Progenitor cell of endocrine pancreas (in vitro differentiated cells): ENCODE results near the gene PHACTR4. TPM values are rescaled to one million over a fixed set of nuclear protein-coding genes. Genes with fewer than 3 reads are reported as not detected.
A peak's percentile ranks its signal among the peaks of the same experiment; 100 is the strongest.
"Not testable (repeated sequence)": the region's sequence is repeated elsewhere in the genome, so short reads cannot be mapped to it uniquely, and the experiment has no call there.

Experiments used
- DNase-seq: peaks from one replicate; pipeline ENCODE4 v3.0.0; 2021; ENCODE audit warnings: low spot score; ENCODE audit not compliant: unreplicated experiment
- H3K27ac Mint-ChIP-seq: 2 replicates; pipeline ENCODE4 v1.8.0; 2021; ENCODE audit warnings: mild to moderate bottlenecking, moderate library complexity, mixed read lengths
- H3K27me3 Mint-ChIP-seq: 2 replicates; pipeline ENCODE4 v1.8.0; 2021; ENCODE audit warnings: mixed read lengths
- H3K36me3 Mint-ChIP-seq: 2 replicates; pipeline ENCODE4 v1.8.0; 2022; ENCODE audit warnings: mixed read lengths; ENCODE audit not compliant: insufficient read depth
- H3K4me1 Mint-ChIP-seq: 2 replicates; pipeline ENCODE4 v1.8.0; 2021; ENCODE audit warnings: low read depth, mixed read lengths
- H3K4me3 Mint-ChIP-seq: 2 replicates; pipeline ENCODE4 v1.8.0; 2021; ENCODE audit warnings: low read depth, mild to moderate bottlenecking, moderate library complexity, mixed read lengths
- H3K9me3 Mint-ChIP-seq: 2 replicates; pipeline ENCODE4 v1.8.0; 2021; ENCODE audit warnings: low read depth, mixed read lengths
- CTCF ChIP-seq: fragments of 200-600 bp; sonication (generic); IDR thresholded peaks from one replicate; pipeline ENCODE4 v1.5.0; 2021; ENCODE audit warnings: antibody characterized with exemption, mild to moderate bottlenecking; ENCODE audit not compliant: unreplicated experiment
- total RNA-seq: library from RNA; stranded (reverse); gene quantifications from 2 replicates; pipeline ENCODE4 v1.2.1, GENCODE V29; 2021

PHACTR4 gene
- total RNA-seq, 1 donor from 2014 or later = 80.6 TPM

GRCh38 chr1:28516518-28516956 lies 147.0 kb downstream of the PHACTR4 start:
- Mint-ChIP-seq H3K4me1 (peaks cover 21% of the 10 kb centered on the region), H3K27ac (no peak overlapping the region), H3K36me3 (peaks cover 13% of the 10 kb centered on the region), H3K9me3 (no peaks in the 10 kb centered on the region), H3K4me3 (no peak overlapping the region), H3K27me3 (no peaks in the 10 kb centered on the region)
- DNase-seq = no peak
- no peak for TF ChIP-seq CTCF

GRCh38 chr1:28517649-28517999 lies 148.1 kb downstream of the PHACTR4 start:
- DNase-seq = no peak
- H3K4me3 Mint-ChIP-seq = peak overlapping the region; percentile 79

GRCh38 chr1:28518000-28518744 lies 148.6 kb downstream of the PHACTR4 start:
- TF ChIP-seq CTCF = peak; percentile 98
- Mint-ChIP-seq H3K27ac (peak overlapping the region; percentile 96), H3K4me1 (peaks cover 27% of the 10 kb centered on the region), H3K36me3 (peaks cover 10% of the 10 kb centered on the region), H3K9me3 (no peaks in the 10 kb centered on the region), H3K4me3 (peak overlapping the region; percentile 90), H3K27me3 (no peaks in the 10 kb centered on the region)
- peak; percentile 91 for DNase-seq

More at GRCh38 chr1:28517649-28517999, 148.1 kb downstream of the PHACTR4 start:
- TF ChIP-seq CTCF = no peak
- Mint-ChIP-seq H3K9me3 (no peaks in the 10 kb centered on the region), H3K4me1 (peaks cover 26% of the 10 kb centered on the region), H3K27ac (peak overlapping the region; percentile 84), H3K36me3 (peaks cover 9% of the 10 kb centered on the region), H3K27me3 (no peaks in the 10 kb centered on the region)

GRCh38 chr1:28518745-28519341 lies 149.3 kb downstream of the PHACTR4 start:
- peak overlapping the region; percentile 90 for H3K4me3 Mint-ChIP-seq
- H3K4me1 Mint-ChIP-seq = peaks cover 27% of the 10 kb centered on the region
- no peak for TF ChIP-seq CTCF
- H3K36me3 Mint-ChIP-seq = peaks cover 12% of the 10 kb centered on the region
- no peaks in the 10 kb centered on the region for H3K27me3 Mint-ChIP-seq
- H3K9me3 Mint-ChIP-seq = no peaks in the 10 kb centered on the region
- peak overlapping the region; percentile 96 for H3K27ac Mint-ChIP-seq
- DNase-seq = no peak

- Mint-ChIP-seq H3K27ac (peak overlapping the region; percentile 73), H3K4me1 (peaks cover 39% of the 10 kb centered on the region), H3K9me3 (no peaks in the 10 kb centered on the region), H3K4me3 (peak overlapping the region; percentile 90), H3K36me3 (peaks cover 12% of the 10 kb centered on the region), H3K27me3 (no peaks in the 10 kb centered on the region)
- TF ChIP-seq CTCF = no peak
- no peak for DNase-seq
Observed at GRCh38 chr1:28519946-28520725, 150.6 kb downstream of the PHACTR4 start.

GRCh38 chr1:28520796-28521195 lies 151.3 kb downstream of the PHACTR4 start:
- not testable (repeated sequence) for DNase-seq, H3K4me3 Mint-ChIP-seq, H3K27ac Mint-ChIP-seq, H3K27me3 Mint-ChIP-seq, H3K9me3 Mint-ChIP-seq
- peaks cover 12% of the 10 kb centered on the region for H3K36me3 Mint-ChIP-seq
- H3K4me1 Mint-ChIP-seq = peaks cover 46% of the 10 kb centered on the region
